ENCODE results near the gene RIC8B.

GRCh38 chr12:106900554-106900953 is 126.1 kb downstream of the RIC8B start:
- TF ChIP-seq, protein P1, sequence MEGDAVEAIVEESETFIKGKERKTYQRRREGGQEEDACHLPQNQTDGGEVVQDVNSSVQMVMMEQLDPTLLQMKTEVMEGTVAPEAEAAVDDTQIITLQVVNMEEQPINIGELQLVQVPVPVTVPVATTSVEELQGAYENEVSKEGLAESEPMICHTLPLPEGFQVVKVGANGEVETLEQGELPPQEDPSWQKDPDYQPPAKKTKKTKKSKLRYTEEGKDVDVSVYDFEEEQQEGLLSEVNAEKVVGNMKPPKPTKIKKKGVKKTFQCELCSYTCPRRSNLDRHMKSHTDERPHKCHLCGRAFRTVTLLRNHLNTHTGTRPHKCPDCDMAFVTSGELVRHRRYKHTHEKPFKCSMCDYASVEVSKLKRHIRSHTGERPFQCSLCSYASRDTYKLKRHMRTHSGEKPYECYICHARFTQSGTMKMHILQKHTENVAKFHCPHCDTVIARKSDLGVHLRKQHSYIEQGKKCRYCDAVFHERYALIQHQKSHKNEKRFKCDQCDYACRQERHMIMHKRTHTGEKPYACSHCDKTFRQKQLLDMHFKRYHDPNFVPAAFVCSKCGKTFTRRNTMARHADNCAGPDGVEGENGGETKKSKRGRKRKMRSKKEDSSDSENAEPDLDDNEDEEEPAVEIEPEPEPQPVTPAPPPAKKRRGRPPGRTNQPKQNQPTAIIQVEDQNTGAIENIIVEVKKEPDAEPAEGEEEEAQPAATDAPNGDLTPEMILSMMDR (IDR thresholded peaks at IDR 0.05; ENCODE audit: low read depth, low read length): no peak
- TF ChIP-seq EZH2phosphoT487 (IDR thresholded peaks at IDR 0.05; ENCODE audit: low read depth): no peak
